Dedifferentiated amniotic fluid mesenchymal stem cell (primary cell): Measurements from ENCODE around the gene C8B.

Experiments used
- DNase-seq: peaks from one replicate; pipeline ENCODE4 v3.0.0-alpha.2; 2016; ENCODE audit errors: extremely low spot score

C8B gene

DNA sequence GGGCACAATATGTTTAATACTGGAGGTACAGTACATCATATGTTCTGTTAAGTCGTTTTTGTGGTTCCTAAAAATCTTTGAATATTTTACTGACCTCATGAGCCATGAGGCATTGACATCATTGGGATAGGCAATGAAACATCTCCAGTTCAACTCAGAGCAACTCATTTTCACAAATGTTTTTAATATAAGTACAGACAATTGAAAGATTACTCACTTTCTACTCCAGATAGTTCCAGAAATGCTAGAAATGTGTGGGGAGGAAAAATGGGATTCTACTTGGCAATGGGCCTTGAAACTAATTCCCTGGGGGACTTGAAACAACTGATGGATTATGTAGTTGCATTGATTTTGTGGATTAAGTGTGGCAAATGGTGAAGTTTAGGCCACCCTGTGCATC lies 7.2 kb upstream of the C8B start:
- DNase-seq: no peak

DNA sequence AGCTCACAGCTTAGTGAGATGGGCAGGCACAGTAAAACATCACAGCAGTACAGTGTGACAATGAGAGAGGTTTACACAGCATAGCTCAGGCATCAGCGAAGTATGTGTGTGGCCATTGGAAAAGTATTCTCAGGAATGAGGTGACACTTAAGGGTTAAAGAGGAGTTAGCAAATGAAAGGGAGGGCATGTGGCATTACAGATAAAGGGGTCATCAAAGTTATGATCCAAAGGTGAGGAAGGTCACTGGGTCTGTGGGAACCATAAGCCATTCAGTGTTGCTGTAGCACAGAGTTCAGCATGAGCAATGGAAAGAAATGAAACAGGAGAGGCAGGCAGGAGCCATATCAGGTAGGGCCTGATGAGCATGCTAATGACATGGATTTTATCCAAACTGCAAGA lies 4.5 kb upstream of the C8B start:
- no peak for DNase-seq

DNA sequence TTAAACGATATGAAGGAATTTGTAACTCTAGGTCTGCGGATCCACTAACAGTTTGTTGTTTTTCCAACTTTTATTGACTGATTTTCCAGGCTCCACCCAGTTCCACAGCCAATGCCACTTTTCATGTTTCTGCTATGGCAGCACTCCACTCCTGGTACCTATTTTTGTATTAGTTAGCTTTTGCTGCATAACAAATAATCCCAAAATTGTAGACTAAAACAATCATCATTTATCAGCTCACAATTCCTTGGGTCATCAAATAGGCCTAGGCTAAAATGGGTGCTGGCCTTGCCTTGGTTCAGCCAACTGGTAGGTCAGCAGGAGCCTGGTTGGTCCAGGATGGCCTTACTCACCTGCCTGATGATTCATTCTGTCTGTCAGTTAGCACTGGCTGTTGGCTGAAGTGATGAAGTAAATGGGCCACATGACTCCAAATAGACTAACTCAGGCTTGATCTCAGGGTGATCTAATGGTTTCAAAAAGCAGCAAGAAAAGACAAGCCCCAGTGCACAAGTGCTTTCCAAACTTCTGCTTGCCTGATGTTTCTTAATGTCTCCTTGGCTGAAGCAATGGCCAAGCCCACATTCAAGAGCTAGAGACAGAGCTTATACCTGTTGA lies 3.2 kb upstream of the C8B start:
- no peak for DNase-seq

DNA sequence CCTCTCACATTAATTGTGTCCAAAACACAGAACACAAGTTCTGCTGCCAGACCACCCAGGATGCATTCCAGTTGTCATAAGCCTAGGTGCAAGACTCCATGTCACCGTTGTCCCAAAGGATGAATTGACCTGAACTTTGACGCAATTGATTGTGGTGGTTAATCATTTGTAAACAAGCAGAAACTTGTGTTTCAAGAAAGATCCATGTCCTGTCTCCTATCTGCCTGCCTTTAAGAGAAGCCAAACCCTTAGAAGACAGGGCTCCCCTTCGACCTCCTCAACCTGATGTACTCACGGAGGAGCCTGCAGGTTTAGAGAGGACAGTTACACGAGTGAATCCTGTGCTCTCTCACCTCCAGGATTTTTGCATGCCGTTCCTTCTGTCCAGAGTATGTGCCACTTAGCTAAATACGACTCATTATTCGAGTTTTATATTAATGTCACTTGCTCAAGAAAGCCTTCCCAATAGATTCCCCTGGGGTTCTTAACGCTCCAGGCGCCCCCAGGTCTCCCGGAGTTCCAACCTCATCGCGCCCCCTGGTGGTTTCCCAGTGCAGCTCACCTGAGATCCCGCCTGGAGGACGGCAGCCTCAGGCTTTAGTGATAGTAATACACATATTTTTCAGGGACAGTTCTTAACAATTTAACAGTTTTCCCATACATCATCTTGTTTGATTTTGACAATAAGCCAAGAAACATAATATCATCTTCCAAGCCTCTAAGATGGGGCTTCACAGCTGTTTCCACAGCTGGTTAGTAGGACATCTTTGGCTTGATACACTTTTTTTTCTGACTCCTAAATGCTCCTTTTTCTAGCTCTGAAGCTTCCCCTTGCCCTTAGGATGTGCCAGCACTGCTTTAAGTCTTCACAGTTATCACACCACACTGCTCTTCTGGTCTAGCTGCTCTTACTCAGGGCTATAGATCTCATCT lies 2.4 kb upstream of the C8B start:
- DNase-seq: no peak

DNA sequence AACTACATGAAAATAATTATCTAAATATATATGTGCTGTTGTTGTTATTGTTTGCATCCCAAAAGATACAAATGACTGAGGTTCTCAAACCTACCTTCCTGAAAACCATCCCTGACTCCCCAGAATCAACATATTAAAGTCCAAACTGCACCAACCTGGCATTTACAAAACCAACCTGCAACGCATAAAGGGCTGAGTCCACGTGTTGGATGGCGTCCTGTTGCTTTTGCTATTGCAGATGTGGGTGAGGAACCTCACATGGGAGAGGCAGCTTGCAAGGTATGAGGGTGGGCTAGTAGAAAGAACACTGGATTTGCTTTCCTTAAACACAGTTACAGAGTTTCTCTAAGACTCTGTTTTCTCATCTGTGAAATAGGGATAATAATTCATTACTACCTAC lies 1.5 kb upstream of the C8B start:
- no peak for DNase-seq

DNA sequence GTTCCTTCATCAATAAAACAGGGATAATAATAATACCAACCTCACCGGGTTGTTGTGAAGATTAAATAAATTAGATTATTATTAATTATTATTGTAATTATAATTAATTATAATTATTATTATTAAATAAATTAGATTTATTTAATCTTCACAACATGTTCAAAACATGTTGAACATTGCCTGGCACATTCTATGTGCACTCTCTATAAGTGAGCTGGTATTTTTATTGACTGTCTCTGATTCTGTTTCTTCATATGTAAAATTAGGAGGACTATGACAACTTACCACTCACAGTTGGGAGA lies 834 bp upstream of the C8B start:
- no peak for DNase-seq

DNA sequence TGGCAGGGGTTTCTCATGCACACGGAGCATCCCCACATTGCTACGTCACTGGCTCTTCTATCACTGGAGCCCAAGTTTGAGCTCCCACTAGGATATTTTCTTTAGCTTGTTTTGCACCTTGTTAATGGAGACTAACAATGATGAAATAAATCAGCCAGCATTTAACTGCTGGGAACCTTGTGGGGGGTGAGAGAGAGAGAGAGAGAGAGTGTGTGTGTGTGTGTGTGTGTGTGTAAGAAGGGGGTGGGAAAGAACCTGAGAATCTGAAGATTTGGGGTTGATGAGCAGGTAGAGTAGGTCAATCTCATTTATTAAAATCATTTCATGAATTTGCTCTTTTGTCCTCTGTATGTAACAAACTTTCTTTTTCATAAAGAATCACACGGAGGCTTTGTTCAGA lies 624 bp downstream of the C8B start:
- no peak for DNase-seq

DNA sequence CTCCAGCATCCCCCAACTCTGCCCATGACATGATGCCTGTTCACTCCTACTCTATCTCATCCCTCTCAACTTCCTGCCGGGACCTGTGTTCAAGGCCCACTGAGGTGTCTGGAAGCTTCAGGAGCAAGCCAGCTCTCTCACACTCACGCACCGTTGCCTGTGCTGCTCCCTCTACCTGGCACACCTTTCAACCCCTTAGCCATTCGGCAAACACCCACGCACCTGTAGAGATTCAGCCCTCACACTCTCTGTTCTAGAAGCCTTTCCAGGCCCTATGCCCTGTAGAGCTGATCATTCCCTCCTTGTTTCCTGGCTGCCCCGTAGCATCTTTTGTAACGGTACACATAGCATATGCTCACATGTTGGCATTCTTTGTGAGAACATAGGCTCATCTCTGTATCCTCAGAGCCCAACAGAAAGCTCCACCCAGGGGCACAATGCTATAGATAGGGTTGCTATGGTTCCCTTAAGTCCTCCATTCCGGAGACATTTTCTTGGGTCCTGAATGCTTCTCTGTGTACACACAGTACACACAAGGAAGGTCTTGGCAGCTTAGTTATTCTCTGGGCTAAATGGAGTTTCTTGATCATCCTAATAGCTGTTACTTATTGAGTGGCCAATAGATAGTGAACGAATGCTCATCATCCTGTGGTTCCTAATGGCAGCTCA lies 1.3 kb downstream of the C8B start:
- DNase-seq: no peak

DNA sequence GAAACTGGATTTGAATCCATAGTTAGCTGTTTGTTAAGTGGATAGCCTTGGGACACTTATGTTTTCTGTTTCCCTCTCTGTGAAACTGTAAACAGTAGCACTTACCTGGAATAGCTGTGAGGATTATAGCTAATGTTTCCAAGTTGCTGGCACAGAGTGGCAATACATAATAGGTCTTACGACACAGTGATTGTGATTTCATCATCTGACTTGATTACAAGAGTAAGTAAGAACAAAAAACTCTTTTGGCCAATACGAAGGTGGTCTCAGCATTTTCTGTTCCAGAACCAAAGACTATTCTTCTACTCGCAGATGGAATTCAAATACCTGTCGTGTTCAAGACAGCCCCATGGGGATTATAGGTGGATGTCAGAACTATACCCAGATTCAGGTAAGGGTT lies 2.1 kb downstream of the C8B start:
- DNase-seq: no peak

DNA sequence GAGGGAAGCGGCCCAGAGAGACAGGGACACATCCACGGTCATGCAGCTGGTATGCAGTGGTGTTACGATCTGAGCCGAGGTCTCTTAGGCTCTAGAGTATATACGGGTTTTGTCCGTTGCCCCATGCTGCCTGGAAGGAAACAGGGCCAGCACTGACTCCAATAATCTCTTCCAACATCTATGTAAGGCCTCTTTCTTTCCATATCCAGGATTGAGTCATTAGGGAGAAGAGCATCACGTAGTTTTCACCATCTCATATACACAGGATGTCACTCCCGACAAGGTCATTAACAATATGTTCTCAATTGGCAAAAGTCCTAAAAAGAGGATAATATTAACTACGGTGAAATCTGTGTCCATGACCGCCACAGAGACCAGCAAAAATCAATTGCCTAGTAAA lies 4.4 kb downstream of the C8B start:
- DNase-seq: no peak

DNA sequence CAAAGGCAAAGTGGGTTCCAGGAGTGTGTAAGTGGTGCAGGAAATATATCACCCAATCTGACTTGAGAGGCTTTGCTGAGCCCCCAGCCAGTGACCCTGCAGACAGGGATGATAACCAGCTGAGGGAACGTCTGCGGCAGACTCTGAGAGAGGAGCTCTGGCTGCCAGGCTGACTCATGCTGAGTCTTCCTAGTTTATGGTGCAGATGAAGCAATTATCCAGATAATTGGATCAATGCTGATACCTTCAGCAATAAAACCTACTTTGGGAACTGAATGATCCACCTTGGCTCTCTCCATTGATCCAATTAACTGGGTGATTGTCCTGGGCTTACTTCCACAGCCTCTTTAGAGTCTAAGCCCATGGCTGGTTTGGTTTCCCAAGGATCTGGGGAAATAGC lies 7.3 kb downstream of the C8B start:
- DNase-seq: no peak

DNA sequence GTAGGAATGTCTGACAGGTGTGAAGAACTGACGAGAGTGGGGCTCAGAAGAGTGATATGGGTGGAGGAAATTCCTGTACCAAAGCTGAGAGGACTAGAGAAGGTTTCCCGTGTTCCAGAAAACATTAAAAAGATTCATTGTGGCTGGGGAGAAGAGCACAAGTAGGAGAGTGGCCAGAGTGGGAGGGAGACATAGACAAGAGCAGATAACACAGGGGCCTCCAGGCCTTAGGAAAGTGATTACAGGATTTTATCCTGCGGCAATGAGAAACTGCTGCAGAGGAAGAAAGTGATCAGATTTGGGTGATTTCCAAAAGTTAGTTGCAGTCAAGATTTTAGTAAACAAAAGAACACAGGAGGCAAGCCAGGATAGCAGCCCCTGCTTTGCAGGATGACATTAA lies 7.9 kb downstream of the C8B start:
- DNase-seq: no peak

DNA sequence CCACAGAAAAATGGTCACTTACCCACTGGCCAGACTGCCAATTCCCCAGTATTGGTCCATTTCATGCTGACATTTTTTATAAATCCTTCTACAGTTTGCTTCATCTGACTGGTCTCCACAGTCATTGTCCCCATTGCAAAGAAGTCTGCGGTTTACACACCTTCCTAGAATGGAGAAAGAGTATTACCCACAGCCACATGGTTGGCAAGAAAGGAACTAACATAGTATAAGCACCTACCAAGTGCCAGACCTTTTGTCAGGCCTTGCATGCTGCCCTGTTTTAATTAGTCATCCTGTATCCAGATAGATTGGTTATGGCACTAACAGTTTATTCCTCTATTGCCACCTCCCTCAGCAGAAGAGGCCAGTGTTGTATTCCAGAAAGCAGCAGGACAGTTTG lies 11.2 kb downstream of the C8B start:
- no peak for DNase-seq

DNA sequence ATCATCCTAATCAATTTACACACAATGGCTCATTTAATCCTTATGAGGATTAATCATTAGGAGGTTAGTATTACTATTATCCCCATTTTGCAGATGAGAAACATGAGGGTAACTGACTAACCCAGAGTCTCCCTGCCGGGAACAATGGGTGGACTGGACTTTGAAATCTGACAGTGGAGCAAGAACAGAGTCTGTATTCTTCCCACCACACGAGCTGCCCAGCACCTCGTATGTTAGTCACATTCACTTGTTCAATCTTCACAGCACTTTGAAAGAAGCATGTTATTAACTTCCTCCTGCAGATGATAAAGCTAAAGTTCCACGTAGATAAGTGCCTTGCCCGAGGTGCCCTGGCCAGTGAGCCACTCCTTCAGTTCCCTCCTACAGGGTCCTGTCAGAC lies 12.4 kb downstream of the C8B start:
- DNase-seq: no peak

DNA sequence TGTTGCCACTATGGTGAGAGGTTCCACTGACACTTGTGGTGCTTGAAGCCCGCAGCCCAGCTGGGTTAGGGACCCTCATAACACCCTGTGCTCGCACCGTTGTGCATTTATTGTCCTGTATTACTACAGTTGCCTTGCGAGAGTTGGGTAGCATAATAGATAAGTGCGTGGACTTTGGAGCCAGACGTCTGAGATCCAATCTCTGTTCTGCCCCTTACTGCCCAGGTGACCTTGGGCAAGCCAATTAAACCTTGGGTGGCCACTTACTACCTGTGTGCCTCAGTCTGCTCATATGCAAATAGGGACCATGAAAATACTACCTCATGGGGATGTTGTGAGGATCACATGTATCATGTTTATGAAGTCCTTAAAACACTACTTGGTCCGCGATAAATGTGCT lies 13.3 kb downstream of the C8B start:
- no peak for DNase-seq

DNA sequence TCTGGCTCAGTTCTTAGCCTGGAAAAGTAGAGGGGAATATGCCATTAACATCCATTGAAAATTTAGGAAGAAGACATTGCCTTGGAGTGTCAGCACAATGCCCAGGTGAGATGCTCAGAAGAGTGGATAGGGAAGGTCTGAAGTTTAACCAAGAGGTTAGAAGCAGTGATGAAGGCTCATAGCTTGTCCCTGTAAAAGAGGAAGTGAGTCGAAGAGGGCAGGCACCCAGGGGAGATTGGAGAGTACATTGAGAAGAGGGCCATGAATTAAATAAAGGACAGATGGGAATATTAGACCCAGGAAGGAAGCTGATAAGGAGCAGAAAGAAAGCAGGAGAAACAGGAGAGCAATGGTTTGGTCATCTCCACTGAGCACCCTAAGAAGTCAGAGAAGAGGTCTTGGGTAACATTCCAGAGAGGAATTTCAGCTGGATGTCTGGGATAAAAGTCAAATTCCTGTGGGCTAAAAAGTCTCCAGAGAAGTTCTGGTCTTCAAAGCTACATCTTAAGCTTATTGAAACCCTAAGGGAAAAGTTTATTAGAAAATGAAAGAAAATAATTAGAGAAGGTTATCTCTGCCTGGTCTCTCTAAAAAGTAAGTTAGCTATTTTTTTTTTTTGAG lies 17.3 kb downstream of the C8B start:
- DNase-seq: no peak

DNA sequence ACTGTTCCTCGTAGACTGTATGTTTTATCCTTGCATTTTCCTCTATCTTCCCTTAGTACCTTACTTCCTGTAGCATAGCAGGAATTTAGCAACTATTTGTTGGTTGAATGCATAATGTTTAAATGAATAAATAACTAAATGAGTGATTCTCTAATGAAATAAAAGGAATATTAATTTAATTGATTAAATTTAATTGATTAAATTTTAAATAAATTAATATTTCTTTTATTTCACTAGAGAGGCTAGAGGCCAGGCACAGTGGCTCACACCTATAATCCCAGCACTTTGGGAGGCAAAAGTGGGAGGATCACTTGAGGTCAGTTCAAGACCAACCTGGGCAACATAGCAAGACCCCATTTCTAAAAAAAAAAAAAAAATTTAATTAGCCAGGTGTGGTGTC lies 25.8 kb downstream of the C8B start:
- DNase-seq: no peak

DNA sequence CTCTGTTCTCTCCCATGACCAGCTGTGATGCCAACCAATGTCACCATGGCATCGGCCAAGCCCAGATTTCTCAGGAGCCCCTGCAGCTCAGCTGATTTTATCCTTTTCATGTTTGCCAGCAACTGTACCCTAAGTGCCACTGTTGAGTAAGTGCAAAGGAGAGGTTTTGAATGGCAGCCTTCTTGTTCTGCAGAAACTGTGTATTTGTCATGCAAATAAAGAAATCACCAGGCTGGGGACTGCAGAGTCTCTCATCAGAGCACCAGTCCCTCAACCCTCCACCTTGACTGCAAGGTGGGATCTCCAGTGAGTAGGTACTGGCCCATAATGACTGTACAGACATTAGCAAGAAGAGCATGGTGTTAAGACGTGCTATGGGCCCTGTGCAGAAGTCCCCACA lies 26.6 kb downstream of the C8B start:
- DNase-seq: no peak

DNA sequence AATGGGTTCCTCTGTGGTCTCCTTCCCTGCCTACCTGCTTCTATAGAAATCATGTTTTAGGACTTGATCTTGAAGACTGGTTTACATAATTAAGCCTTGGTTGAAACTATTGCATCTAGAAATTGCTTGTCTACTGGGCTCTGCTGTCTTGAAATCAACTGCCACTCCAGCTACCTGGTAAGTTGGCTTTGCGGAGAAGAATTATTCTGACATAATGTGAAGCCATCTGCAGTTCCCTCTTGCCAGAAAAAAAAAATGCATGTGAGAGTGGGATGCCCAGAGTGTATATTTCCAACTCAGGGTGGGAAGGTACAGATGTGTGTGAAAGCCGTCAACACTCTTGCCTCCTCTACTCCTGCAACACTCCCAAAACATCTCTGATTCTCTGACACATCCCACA lies 27.2 kb downstream of the C8B start:
- no peak for DNase-seq

DNA sequence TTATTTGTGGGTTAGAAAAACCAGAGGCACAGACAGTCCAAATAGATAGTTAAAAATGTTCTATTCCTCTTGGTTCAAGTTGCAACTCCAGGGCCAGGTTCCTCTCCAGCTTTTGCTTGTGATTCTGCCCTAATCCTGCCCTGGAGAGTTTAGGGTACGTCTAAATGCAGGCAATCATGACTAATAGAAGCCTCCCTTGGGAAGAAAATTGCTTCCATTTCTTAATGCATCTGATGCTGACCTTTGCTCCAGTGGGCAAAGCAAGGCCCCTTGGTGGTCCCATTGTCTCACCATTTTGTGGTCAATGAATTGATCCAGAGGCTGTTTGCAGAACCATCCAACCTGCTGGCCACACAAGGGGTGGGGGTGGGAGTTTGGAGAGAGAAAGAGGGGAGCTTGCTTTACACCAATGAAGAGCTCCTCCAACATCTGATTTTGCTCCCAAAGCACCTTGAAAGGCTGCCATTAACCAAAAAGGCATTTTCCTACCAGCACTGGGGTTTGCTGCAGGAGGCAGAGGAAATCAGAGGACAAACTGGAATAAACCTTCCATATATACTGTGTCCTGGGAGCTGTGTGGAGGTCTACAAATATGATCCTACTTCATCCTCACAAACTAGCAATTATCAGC lies 31.3 kb downstream of the C8B start:
- no peak for DNase-seq

DNA sequence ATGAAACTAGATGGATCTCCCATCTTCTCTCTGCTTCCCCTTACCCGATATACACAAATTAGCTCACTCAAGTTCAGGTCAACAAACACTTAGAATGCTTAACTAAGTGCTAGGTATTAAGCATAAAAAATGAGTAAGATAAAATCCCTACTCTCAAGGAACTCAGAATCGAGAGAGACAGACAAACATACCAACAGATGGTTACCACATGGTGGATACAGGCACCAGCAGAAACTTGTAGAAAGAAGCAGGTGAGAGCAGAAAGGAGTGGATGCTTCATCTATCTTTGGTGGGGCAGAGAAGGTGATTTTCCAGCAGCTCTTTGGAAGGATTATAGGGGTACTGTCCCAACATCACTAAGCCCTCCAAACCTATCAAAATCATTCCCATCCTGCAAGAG lies 32.2 kb downstream of the C8B start:
- no peak for DNase-seq

DNA sequence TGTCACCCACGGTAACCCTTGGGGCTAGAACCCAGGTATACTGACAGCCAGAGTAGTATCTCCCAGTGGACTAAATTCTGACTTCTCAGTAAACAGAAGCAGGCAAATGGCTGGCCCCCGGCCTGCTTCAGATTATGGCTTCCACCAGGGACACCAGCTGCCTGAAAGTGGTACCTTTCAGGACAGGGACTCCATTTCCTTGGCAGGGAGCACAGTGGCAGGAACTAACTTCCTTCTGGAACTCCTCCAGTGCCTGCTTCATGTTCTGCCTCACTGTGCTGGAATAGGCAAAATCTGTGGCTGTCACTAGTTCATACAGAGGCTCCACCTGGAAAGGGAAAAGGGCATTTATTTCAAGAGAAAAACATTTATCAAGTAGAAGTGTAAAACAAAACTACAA lies 32.7 kb downstream of the C8B start:
- DNase-seq: no peak
